Measurements from ENCODE around the gene ZFAND3. TPM values are rescaled to one million over a fixed set of nuclear protein-coding genes. Genes with fewer than 3 reads are reported as not detected.

Gene ZFAND3
- total RNA-seq, 1 experiment from 2014 or later, result 75.0 TPM

DNA sequence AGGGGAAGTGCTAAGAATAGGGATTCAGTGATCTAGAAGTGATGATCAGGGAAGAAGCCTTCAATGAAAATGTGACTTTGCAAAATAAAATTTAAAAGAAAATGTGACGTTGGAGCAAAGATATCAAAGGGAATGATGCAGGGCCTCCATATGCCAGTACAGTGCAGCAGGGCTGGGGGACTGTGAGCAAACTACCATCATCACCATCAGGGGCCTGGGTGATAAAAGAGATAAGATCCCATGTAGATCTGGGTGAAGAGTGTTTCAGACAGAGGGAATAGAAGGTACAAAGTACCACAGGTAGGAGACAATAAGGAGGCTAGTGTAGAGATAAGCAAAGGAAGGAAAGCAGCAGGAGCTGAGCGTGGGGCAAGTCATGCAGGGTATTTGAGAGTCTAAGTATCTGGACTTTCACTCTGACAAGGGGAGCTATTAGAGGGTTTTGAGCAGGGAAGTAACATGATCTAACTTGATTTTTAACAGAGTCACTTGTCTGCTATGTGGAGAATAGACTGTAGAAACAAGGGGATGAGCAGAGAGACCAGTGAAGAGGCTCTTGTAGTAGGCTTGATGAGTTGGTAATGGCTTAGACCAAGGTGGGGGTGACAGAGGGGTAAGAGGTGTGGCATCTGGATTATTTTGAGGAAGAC is 295.6 kb downstream of the ZFAND3 start:
- no peaks in the 10 kb centered on the region for H3K9me3 Mint-ChIP-seq (ENCODE audit: low read depth, unreplicated experiment)
- intact Hi-C loops (cut with micrococcal nuclease; ENCODE audit: unreplicated experiment), result no loop called here
- no peak overlapping the region for H3K27ac Mint-ChIP-seq (ENCODE audit: unreplicated experiment)
- BruUV-seq (replicated peaks), result no TSS peak
- no peak overlapping the region for H3K4me3 Mint-ChIP-seq (ENCODE audit: low read depth, unreplicated experiment)
- CTCF ChIA-PET, result interaction anchor here (0.5 kb wide), 1 partner anchor 241 kb away, joined by 4 read pairs; no protein-coding TSS in a partner anchor
- DNase-seq, result no peak
- no peaks in the 10 kb centered on the region for H3K4me1 Mint-ChIP-seq (ENCODE audit: low read depth, unreplicated experiment)
- H3K27me3 Mint-ChIP-seq (ENCODE audit: unreplicated experiment), result no peaks in the 10 kb centered on the region
- TF ChIP-seq, protein P1, sequence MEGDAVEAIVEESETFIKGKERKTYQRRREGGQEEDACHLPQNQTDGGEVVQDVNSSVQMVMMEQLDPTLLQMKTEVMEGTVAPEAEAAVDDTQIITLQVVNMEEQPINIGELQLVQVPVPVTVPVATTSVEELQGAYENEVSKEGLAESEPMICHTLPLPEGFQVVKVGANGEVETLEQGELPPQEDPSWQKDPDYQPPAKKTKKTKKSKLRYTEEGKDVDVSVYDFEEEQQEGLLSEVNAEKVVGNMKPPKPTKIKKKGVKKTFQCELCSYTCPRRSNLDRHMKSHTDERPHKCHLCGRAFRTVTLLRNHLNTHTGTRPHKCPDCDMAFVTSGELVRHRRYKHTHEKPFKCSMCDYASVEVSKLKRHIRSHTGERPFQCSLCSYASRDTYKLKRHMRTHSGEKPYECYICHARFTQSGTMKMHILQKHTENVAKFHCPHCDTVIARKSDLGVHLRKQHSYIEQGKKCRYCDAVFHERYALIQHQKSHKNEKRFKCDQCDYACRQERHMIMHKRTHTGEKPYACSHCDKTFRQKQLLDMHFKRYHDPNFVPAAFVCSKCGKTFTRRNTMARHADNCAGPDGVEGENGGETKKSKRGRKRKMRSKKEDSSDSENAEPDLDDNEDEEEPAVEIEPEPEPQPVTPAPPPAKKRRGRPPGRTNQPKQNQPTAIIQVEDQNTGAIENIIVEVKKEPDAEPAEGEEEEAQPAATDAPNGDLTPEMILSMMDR (IDR thresholded peaks at IDR 0.05; ENCODE audit: unreplicated experiment), result no peak
- peaks cover 11% of the 10 kb centered on the region for H3K36me3 Mint-ChIP-seq (ENCODE audit: insufficient read depth, unreplicated experiment)

DNA sequence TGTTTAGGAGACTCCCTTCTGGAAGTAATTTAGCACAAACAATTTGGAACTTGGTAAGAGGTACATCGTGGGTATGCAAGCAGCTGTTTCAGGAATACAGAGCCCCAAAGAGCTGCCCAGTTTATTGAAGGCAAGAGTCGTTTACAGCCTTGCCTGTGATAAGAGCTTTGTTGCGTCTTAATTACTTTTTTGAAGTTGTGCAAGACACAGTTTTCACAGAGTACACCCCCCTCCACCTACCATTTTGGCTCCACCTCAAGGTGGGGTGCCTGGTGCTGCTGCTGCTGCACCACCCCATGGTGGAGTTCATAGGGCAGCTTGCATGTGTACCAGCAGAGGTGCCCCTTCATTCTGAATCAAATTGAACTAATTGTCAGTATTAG is 296.1 kb downstream of the ZFAND3 start:
- Mint-ChIP-seq H3K9me3 (ENCODE audit: low read depth, unreplicated experiment) (no peaks in the 10 kb centered on the region), H3K36me3 (ENCODE audit: insufficient read depth, unreplicated experiment) (peaks cover 11% of the 10 kb centered on the region), H3K27ac (ENCODE audit: unreplicated experiment) (no peak overlapping the region), H3K27me3 (ENCODE audit: unreplicated experiment) (no peaks in the 10 kb centered on the region), H3K4me1 (ENCODE audit: low read depth, unreplicated experiment) (no peaks in the 10 kb centered on the region), H3K4me3 (ENCODE audit: low read depth, unreplicated experiment) (no peak overlapping the region)
- DNase-seq, result no peak
- BruUV-seq (replicated peaks), result no TSS peak
- intact Hi-C loops (cut with micrococcal nuclease; ENCODE audit: unreplicated experiment), result no loop called here
- CTCF ChIA-PET, result interaction anchor here (0.7 kb wide), 1 partner anchor 292 kb away, joined by 5 read pairs; no protein-coding TSS in a partner anchor
- TF ChIP-seq, protein P1 (IDR thresholded peaks at IDR 0.05; ENCODE audit: unreplicated experiment), result no peak

DNA sequence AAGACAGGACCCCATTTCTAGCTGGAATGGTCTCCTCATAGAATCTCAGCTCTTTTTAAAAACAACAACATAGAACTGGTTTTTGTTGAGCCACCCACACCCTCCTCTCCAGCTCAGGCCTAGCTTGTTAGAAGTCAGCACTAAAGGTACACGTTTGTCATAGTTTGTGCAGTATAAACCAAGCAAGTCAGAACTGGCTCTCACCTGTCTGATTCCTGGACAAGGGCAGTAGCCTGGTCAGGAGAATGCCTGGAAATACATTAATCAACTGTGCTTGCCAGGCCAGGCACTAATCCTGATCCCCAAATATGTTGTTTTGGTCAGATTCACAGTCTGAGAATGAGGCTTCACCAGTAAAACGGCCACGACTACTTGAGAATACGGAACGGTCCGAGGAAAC is 296.7 kb downstream of the ZFAND3 start:
- CTCF ChIA-PET, result interaction anchor here (0.7 kb wide), 2 partner anchors 292 to 412 kb away, joined by 5 to 6 read pairs; no protein-coding TSS in a partner anchor
- BruUV-seq (replicated peaks), result no TSS peak
- Mint-ChIP-seq H3K27ac (ENCODE audit: unreplicated experiment) (no peak overlapping the region), H3K27me3 (ENCODE audit: unreplicated experiment) (no peaks in the 10 kb centered on the region), H3K36me3 (ENCODE audit: insufficient read depth, unreplicated experiment) (peaks cover 15% of the 10 kb centered on the region), H3K9me3 (ENCODE audit: low read depth, unreplicated experiment) (no peaks in the 10 kb centered on the region), H3K4me1 (ENCODE audit: low read depth, unreplicated experiment) (no peaks in the 10 kb centered on the region), H3K4me3 (ENCODE audit: low read depth, unreplicated experiment) (no peak overlapping the region)
- intact Hi-C loops (cut with micrococcal nuclease; ENCODE audit: unreplicated experiment), result no loop called here
- DNase-seq, result no peak
- TF ChIP-seq, protein P1 (IDR thresholded peaks at IDR 0.05; ENCODE audit: unreplicated experiment), result no peak

DNA sequence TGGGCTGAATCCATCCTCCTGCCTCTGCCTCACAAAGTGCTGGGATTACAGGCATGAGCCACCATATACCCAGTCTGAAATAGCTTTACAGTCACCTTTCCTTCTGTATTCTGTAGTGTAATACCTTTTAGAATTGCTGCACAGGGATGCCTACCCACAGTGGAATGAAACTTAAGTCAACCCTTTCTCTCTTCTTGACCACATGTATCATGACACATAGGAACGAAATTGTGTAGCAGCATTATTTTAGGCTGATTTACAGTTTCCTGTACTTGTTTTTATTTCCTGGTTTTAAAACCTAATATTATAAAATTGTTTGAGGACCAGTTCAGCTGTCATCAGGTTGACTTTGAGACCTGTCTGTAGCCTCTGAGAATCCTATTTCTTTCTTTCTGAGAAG is 297.8 kb downstream of the ZFAND3 start:
- Mint-ChIP-seq H3K4me1 (ENCODE audit: low read depth, unreplicated experiment) (no peaks in the 10 kb centered on the region), H3K27ac (ENCODE audit: unreplicated experiment) (no peak overlapping the region), H3K36me3 (ENCODE audit: insufficient read depth, unreplicated experiment) (peaks cover 19% of the 10 kb centered on the region), H3K27me3 (ENCODE audit: unreplicated experiment) (no peaks in the 10 kb centered on the region), H3K4me3 (ENCODE audit: low read depth, unreplicated experiment) (no peak overlapping the region), H3K9me3 (ENCODE audit: low read depth, unreplicated experiment) (no peaks in the 10 kb centered on the region)
- BruUV-seq (replicated peaks), result TSS peak; percentile 20
- CTCF ChIA-PET, result interaction anchor here (0.5 to 0.7 kb wide), 5 partner anchors 14 to 983 kb away, joined by 3 to 6 read pairs (median 4); no protein-coding TSS in a partner anchor
- no peak for DNase-seq
- TF ChIP-seq, protein P1 (IDR thresholded peaks at IDR 0.05; ENCODE audit: unreplicated experiment), result no peak
- intact Hi-C loops (cut with micrococcal nuclease; ENCODE audit: unreplicated experiment), result no loop called here

All from Calu3 (cell line).